CD4-positive, CD25-positive, alpha-beta regulatory T cell (primary cell): ENCODE results near the gene TBC1D22A. TPM values are rescaled to one million over a fixed set of nuclear protein-coding genes. Genes with fewer than 3 reads are reported as not detected.

Source experiments
- ATAC-seq, 2 donors: fragments of 150-1000 bp; cut with Tn5 transposase; one replicate each; pipeline ENCODE4 v1.10.0; 2021; ENCODE audit warnings: low read depth in 2 of 2, moderate number of reproducible peaks in 2 of 2, moderate library complexity in 1 of 2
- DNase-seq, 3 donors: peaks; one replicate each; pipeline versions ENCODE4 v3.0.0 to v3.0.0-alpha.2; 2012 to 2022; ENCODE audit warnings: mixed read lengths in 1 of 3
- H3K27ac ChIP-seq: one replicate; pipeline ENCODE4 v1.7.0; 2013; ENCODE audit warnings: mild to moderate bottlenecking, low read length; ENCODE audit not compliant: insufficient read depth, poor library complexity, severe bottlenecking
- H3K27me3 ChIP-seq: one replicate; pipeline ENCODE4 v1.7.0; 2013; ENCODE audit warnings: low read length; ENCODE audit not compliant: control insufficient read depth, insufficient read depth
- H3K36me3 ChIP-seq: one replicate; pipeline ENCODE4 v1.7.0; 2013; ENCODE audit warnings: mild to moderate bottlenecking, low read length, moderate library complexity; ENCODE audit not compliant: control insufficient read depth, insufficient read depth
- H3K4me1 ChIP-seq: 2 replicates; pipeline ENCODE4 v1.7.0; 2013; ENCODE audit warnings: mild to moderate bottlenecking, low read length; ENCODE audit not compliant: insufficient read depth, control insufficient read depth, poor library complexity, severe bottlenecking
- H3K4me3 ChIP-seq: one replicate; pipeline ENCODE4 v1.7.0; 2013; ENCODE audit warnings: low read depth, mild to moderate bottlenecking, low read length, moderate library complexity
- H3K9me3 ChIP-seq, 2 experiments: 1 replicate in 1 of 2; 2 replicates in 1 of 2; pipeline ENCODE4 v1.7.0; 2013; ENCODE audit warnings: low read length in 2 of 2, mild to moderate bottlenecking in 1 of 2, moderate library complexity in 1 of 2; ENCODE audit not compliant: control insufficient read depth in 2 of 2
- H3K27ac Mint-ChIP-seq, 3 donors: one replicate each; pipeline ENCODE4 v1.8.0; 2020 to 2022; ENCODE audit warnings: mild to moderate bottlenecking in 3 of 3, mixed read lengths in 3 of 3, moderate library complexity in 2 of 3
- H3K27me3 Mint-ChIP-seq: one replicate; pipeline ENCODE4 v1.8.0; 2022; ENCODE audit warnings: mild to moderate bottlenecking, mixed read lengths
- H3K36me3 Mint-ChIP-seq: one replicate; pipeline ENCODE4 v1.8.0; 2020; ENCODE audit warnings: mixed read lengths
- H3K4me1 Mint-ChIP-seq, 4 donors: one replicate each; pipeline ENCODE4 v1.8.0; 2020 to 2022; ENCODE audit warnings: mixed read lengths in 4 of 4, mild to moderate bottlenecking in 1 of 4
- H3K4me3 Mint-ChIP-seq, 4 donors: one replicate each; pipeline ENCODE4 v1.8.0; 2020 to 2022; ENCODE audit warnings: mild to moderate bottlenecking in 4 of 4, mixed read lengths in 4 of 4, moderate library complexity in 3 of 4
- H3K9me3 Mint-ChIP-seq, 7 donors: one replicate each; pipeline ENCODE4 v1.8.0; 2020 to 2022; ENCODE audit warnings: mixed read lengths in 7 of 7, mild to moderate bottlenecking in 3 of 7, moderate library complexity in 2 of 7
- polyA plus RNA-seq, 4 donors: library from polyadenylated mRNA; unstranded; fragments of 300-500 nt; fragmentation: Illumina TruSeq; gene quantifications; one replicate each; pipeline ENCODE4 v1.2.3, GENCODE V29; 2021
- total RNA-seq: library from RNA; stranded (reverse); gene quantifications from one replicate; pipeline ENCODE4 v1.2.3, GENCODE V29; 2022

Gene TBC1D22A
- total and polyA plus RNA-seq, 5 donors from 2014 or later: 19.8 to 42.5 (median 24.3) TPM

- ATAC-seq (no peak), DNase-seq (no peak)
- H3K4me1 ChIP-seq: no peaks in the 10 kb centered on the region
- Mint-ChIP-seq H3K36me3 (peaks cover 29% of the 10 kb centered on the region), H3K4me3 (no peak overlapping the region), H3K9me3 (no peaks in the 10 kb centered on the region), H3K4me1 (peaks cover 4 to 15% (median 11%) of the 10 kb centered on the region in 4 donors), H3K27ac (peak overlapping the region; percentile 45 to 66 (median 46)), H3K27me3 (no peaks in the 10 kb centered on the region)
- H3K36me3 ChIP-seq: peaks cover 13% of the 10 kb centered on the region
- H3K4me3 ChIP-seq: no peak overlapping the region
- no peak overlapping the region for H3K27ac ChIP-seq
- H3K27me3 ChIP-seq: no peaks in the 10 kb centered on the region
- no peaks in the 10 kb centered on the region for H3K9me3 ChIP-seq
Measured at GRCh38 chr22:47054231-47055072, 292.0 kb downstream of the TBC1D22A start.

- ATAC-seq (no peak), DNase-seq (no peak)
- Histone ChIP-seq H3K4me3 (no peak overlapping the region), H3K9me3 (no peaks in the 10 kb centered on the region), H3K27me3 (no peaks in the 10 kb centered on the region), H3K36me3 (peaks cover 13% of the 10 kb centered on the region), H3K4me1 (no peaks in the 10 kb centered on the region), H3K27ac (no peak overlapping the region)
- H3K4me3 Mint-ChIP-seq: no peak overlapping the region
- H3K4me1 Mint-ChIP-seq: peaks cover 0 to 13% (median 8%) of the 10 kb centered on the region in 4 donors
- peak overlapping the region; percentile 27 to 81 (median 45) for H3K27ac Mint-ChIP-seq
- H3K27me3 Mint-ChIP-seq: no peaks in the 10 kb centered on the region
- H3K36me3 Mint-ChIP-seq: peaks cover 25% of the 10 kb centered on the region
- H3K9me3 Mint-ChIP-seq: no peaks in the 10 kb centered on the region
Measured at GRCh38 chr22:47055073-47055355, 292.6 kb downstream of the TBC1D22A start.

- Mint-ChIP-seq H3K4me3 (no peak overlapping the region), H3K36me3 (peaks cover 25% of the 10 kb centered on the region), H3K27ac (peak overlapping the region in 2 of 3 donors; percentile 45 to 81), H3K9me3 (no peaks in the 10 kb centered on the region), H3K27me3 (no peaks in the 10 kb centered on the region), H3K4me1 (peaks cover 0 to 13% (median 7%) of the 10 kb centered on the region in 4 donors)
- H3K4me1 ChIP-seq: no peaks in the 10 kb centered on the region
- no peaks in the 10 kb centered on the region for H3K27me3 ChIP-seq
- no peak overlapping the region for H3K27ac ChIP-seq
- ATAC-seq (no peak), DNase-seq (no peak)
- no peaks in the 10 kb centered on the region for H3K9me3 ChIP-seq
- peaks cover 14% of the 10 kb centered on the region for H3K36me3 ChIP-seq
- H3K4me3 ChIP-seq: no peak overlapping the region
Measured at GRCh38 chr22:47055461-47055860, 293.0 kb downstream of the TBC1D22A start.

GRCh38 chr22:47055921-47056320, 293.5 kb downstream of the TBC1D22A start:
- Histone ChIP-seq H3K4me1 (no peaks in the 10 kb centered on the region), H3K27me3 (no peaks in the 10 kb centered on the region), H3K36me3 (peaks cover 16% of the 10 kb centered on the region), H3K4me3 (no peak overlapping the region), H3K27ac (no peak overlapping the region), H3K9me3 (no peaks in the 10 kb centered on the region)
- Mint-ChIP-seq H3K4me3 (no peak overlapping the region), H3K27ac (peak overlapping the region in 2 of 3 donors; percentile 12 to 45), H3K9me3 (no peaks in the 10 kb centered on the region), H3K36me3 (peaks cover 25% of the 10 kb centered on the region), H3K27me3 (no peaks in the 10 kb centered on the region), H3K4me1 (peaks cover 0 to 13% (median 7%) of the 10 kb centered on the region in 4 donors)
- ATAC-seq (no peak), DNase-seq (no peak)

GRCh38 chr22:47056361-47056760, 293.9 kb downstream of the TBC1D22A start:
- Histone ChIP-seq H3K4me3 (no peak overlapping the region), H3K9me3 (no peaks in the 10 kb centered on the region), H3K27me3 (no peaks in the 10 kb centered on the region), H3K27ac (no peak overlapping the region), H3K36me3 (peaks cover 19% of the 10 kb centered on the region), H3K4me1 (no peaks in the 10 kb centered on the region)
- H3K4me1 Mint-ChIP-seq: peaks cover 0 to 13% (median 7%) of the 10 kb centered on the region in 4 donors
- no peak overlapping the region for H3K4me3 Mint-ChIP-seq
- no peak for DNase-seq
- no peak for ATAC-seq
- no peaks in the 10 kb centered on the region for H3K9me3 Mint-ChIP-seq
- no peaks in the 10 kb centered on the region for H3K27me3 Mint-ChIP-seq
- H3K36me3 Mint-ChIP-seq: peaks cover 30% of the 10 kb centered on the region
- H3K27ac Mint-ChIP-seq: no peak overlapping the region

GRCh38 chr22:47056776-47057470, 294.5 kb downstream of the TBC1D22A start:
- Histone ChIP-seq H3K4me1 (no peaks in the 10 kb centered on the region), H3K9me3 (no peaks in the 10 kb centered on the region), H3K36me3 (peaks cover 19% of the 10 kb centered on the region), H3K4me3 (no peak overlapping the region), H3K27me3 (no peaks in the 10 kb centered on the region), H3K27ac (no peak overlapping the region)
- no peak overlapping the region for H3K4me3 Mint-ChIP-seq
- no peaks in the 10 kb centered on the region for H3K27me3 Mint-ChIP-seq
- no peak for DNase-seq
- H3K4me1 Mint-ChIP-seq: peaks cover 0 to 11% (median 6%) of the 10 kb centered on the region in 4 donors
- no peaks in the 10 kb centered on the region for H3K9me3 Mint-ChIP-seq
- H3K27ac Mint-ChIP-seq: no peak overlapping the region
- H3K36me3 Mint-ChIP-seq: peaks cover 33% of the 10 kb centered on the region
- no peak for ATAC-seq

GRCh38 chr22:47057916-47058585, 295.6 kb downstream of the TBC1D22A start:
- Mint-ChIP-seq H3K4me1 (peaks cover 0 to 9% (median 6%) of the 10 kb centered on the region in 4 donors), H3K27me3 (no peaks in the 10 kb centered on the region), H3K27ac (no peak overlapping the region), H3K4me3 (no peak overlapping the region), H3K36me3 (peaks cover 40% of the 10 kb centered on the region), H3K9me3 (no peaks in the 10 kb centered on the region)
- no peaks in the 10 kb centered on the region for H3K4me1 ChIP-seq
- H3K27ac ChIP-seq: no peak overlapping the region
- no peaks in the 10 kb centered on the region for H3K9me3 ChIP-seq
- H3K27me3 ChIP-seq: no peaks in the 10 kb centered on the region
- DNase-seq (no peak), ATAC-seq (no peak)
- H3K4me3 ChIP-seq: no peak overlapping the region
- H3K36me3 ChIP-seq: peaks cover 22% of the 10 kb centered on the region
